ENCODE results near the gene RFPL4A.

DNA sequence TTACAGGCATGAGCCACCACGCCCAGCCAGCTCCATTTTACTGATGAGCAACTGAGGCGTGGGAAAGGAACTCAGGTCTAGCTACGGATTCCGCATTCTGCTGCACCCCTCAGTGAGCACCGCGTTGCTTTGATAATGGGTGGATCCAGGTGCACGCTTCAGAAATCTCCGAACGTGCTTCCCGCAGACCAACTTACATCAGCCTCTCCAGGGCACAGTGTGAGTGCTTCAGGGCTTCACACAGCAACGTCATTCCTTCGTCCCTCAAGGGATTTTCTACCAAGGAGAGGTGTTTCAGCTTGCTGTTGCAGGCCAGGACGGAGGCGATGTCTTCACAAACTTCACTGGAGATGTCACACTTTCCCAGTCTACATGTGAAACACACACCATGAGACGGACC is 42.4 kb upstream of the RFPL4A start:
- TF ChIP-seq, protein P1, sequence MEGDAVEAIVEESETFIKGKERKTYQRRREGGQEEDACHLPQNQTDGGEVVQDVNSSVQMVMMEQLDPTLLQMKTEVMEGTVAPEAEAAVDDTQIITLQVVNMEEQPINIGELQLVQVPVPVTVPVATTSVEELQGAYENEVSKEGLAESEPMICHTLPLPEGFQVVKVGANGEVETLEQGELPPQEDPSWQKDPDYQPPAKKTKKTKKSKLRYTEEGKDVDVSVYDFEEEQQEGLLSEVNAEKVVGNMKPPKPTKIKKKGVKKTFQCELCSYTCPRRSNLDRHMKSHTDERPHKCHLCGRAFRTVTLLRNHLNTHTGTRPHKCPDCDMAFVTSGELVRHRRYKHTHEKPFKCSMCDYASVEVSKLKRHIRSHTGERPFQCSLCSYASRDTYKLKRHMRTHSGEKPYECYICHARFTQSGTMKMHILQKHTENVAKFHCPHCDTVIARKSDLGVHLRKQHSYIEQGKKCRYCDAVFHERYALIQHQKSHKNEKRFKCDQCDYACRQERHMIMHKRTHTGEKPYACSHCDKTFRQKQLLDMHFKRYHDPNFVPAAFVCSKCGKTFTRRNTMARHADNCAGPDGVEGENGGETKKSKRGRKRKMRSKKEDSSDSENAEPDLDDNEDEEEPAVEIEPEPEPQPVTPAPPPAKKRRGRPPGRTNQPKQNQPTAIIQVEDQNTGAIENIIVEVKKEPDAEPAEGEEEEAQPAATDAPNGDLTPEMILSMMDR (IDR thresholded peaks at IDR 0.05) = no peak
- no peak for TF ChIP-seq EZH2phosphoT487 (IDR thresholded peaks at IDR 0.05)

Measured in neural progenitor cell (in vitro differentiated cells).